Retina (tissue), 1 donor: ENCODE results near the gene PRCD.
A peak's percentile ranks its signal among the peaks of the same experiment; 100 is the strongest.
"Not testable (repeated sequence)": the region's sequence is repeated elsewhere in the genome, so short reads cannot be mapped to it uniquely, and the experiment has no call there.

ENCODE experiments used
- DNase-seq: peaks from one replicate; pipeline ENCODE4 v3.0.0-alpha.2; 2016

PRCD gene

GRCh38 chr17:76528528-76529223 lies 11.2 kb upstream of the PRCD start:
- no peak for DNase-seq

GRCh38 chr17:76529224-76530094 lies 10.4 kb upstream of the PRCD start:
- peak; percentile 52 for DNase-seq

GRCh38 chr17:76530095-76530723 lies 9.6 kb upstream of the PRCD start:
- no peak for DNase-seq

- no peak for DNase-seq
Measured at GRCh38 chr17:76530811-76531485, 8.9 kb upstream of the PRCD start.

GRCh38 chr17:76531486-76532038 lies 8.3 kb upstream of the PRCD start:
- no peak for DNase-seq

GRCh38 chr17:76532072-76532651 lies 7.7 kb upstream of the PRCD start:
- DNase-seq = no peak

GRCh38 chr17:76533640-76534359 lies 6.0 kb upstream of the PRCD start:
- DNase-seq = not testable (repeated sequence)

GRCh38 chr17:76534831-76535732 lies 4.8 kb upstream of the PRCD start:
- no peak for DNase-seq

GRCh38 chr17:76535788-76536510 lies 3.9 kb upstream of the PRCD start:
- DNase-seq = no peak

- DNase-seq = no peak
Measured at GRCh38 chr17:76536511-76537287, 3.1 kb upstream of the PRCD start.

GRCh38 chr17:76537288-76537577 lies 2.6 kb upstream of the PRCD start:
- no peak for DNase-seq

GRCh38 chr17:76537578-76538280 lies 2.1 kb upstream of the PRCD start, which contains the start of gene CYGB:
Gene CYGB (minus strand): TSS chr17:76537709. CDS start chr17:76537542, 167 bp downstream.
- no peak for DNase-seq

- DNase-seq = peak; percentile 68
Measured at GRCh38 chr17:76538281-76538931, 1.4 kb upstream of the PRCD start.

- no peak for DNase-seq
Measured at GRCh38 chr17:76538941-76539570, 788 bp upstream of the PRCD start.

GRCh38 chr17:76540381-76541300 lies 797 bp downstream of the PRCD start:
- DNase-seq = peak; percentile 90

GRCh38 chr17:76541739-76542454 lies 2.1 kb downstream of the PRCD start:
- DNase-seq = peak; percentile 39
